CD4-positive, alpha-beta T cell (primary cell): Measurements from ENCODE around the gene RCOR2. TPM values are rescaled to one million over a fixed set of nuclear protein-coding genes. Genes with fewer than 3 reads are reported as not detected.

Experiments used
- ATAC-seq: fragments of 200-7000 bp; cut with Tn5 transposase; one replicate; pipeline ENCODE4 v1.10.0; 2022; ENCODE audit warnings: mild to moderate bottlenecking; ENCODE audit not compliant: poor library complexity
- CTCF ChIA-PET: fragments of 350-600 bp; sonication (Branson Sonifier 250); formaldehyde crosslinking; loops from one replicate; lab custom pipeline; 2021; ENCODE audit warnings: antibody characterized with exemption, inconsistent platforms; lab: Charles Lee
- POLR2A ChIA-PET: fragments of 350-600 bp; sonication (Branson Sonifier 250); formaldehyde crosslinking; loops from one replicate; lab custom pipeline; 2021; ENCODE audit warnings: antibody characterized with exemption, inconsistent platforms; lab: Charles Lee
- DNase-seq, 14 experiments: peaks; one replicate each; pipeline ENCODE4 v3.0.0-alpha.2; 2013 to 2020; ENCODE audit warnings: mixed read lengths in 2 of 14
- H3K27ac ChIP-seq, 2 donors: one replicate each; pipeline versions ENCODE4 v1.5.1 to v1.7.0; 2013; ENCODE audit warnings: low read length in 2 of 2, low read depth in 1 of 2, mild to moderate bottlenecking in 1 of 2
- H3K27me3 ChIP-seq, 2 experiments: 1 replicate in 1 of 2; 2 replicates in 1 of 2; pipeline versions ENCODE4 v1.6.1 to v1.7.0; 2013; ENCODE audit warnings: low read length in 2 of 2, control low read depth in 1 of 2, mild to moderate bottlenecking in 1 of 2, moderate library complexity in 1 of 2; ENCODE audit not compliant: insufficient read depth in 2 of 2, control insufficient read depth in 1 of 2
- H3K36me3 ChIP-seq: one replicate; pipeline ENCODE4 v1.6.1; 2013; ENCODE audit warnings: low read length, control low read depth; ENCODE audit not compliant: insufficient read depth
- H3K4me1 ChIP-seq: one replicate; pipeline ENCODE4 v1.6.1; 2013; ENCODE audit warnings: low read length, control low read depth; ENCODE audit not compliant: insufficient read depth
- H3K4me3 ChIP-seq: one replicate; pipeline ENCODE4 v1.5.1; 2013; ENCODE audit warnings: mild to moderate bottlenecking, low read length, moderate library complexity
- H3K9me3 ChIP-seq, 2 experiments: 1 replicate in 1 of 2; 2 replicates in 1 of 2; pipeline versions ENCODE4 v1.6.1 to v1.7.0; 2013; ENCODE audit warnings: low read length in 2 of 2, mild to moderate bottlenecking in 2 of 2, control low read depth in 1 of 2, moderate library complexity in 1 of 2; ENCODE audit not compliant: control insufficient read depth in 1 of 2, insufficient read depth in 1 of 2
- H3K27ac Mint-ChIP-seq: one replicate; pipeline ENCODE4 v1.8.0; 2020; ENCODE audit warnings: mixed read lengths
- H3K27me3 Mint-ChIP-seq: one replicate; pipeline ENCODE4 v1.8.0; 2021; ENCODE audit warnings: mixed read lengths
- H3K36me3 Mint-ChIP-seq: one replicate; pipeline ENCODE4 v1.8.0; 2021; ENCODE audit warnings: low read depth, mixed read lengths
- H3K4me1 Mint-ChIP-seq: one replicate; pipeline ENCODE4 v1.8.0; 2021; ENCODE audit warnings: low read depth, mixed read lengths
- H3K4me3 Mint-ChIP-seq: one replicate; pipeline ENCODE4 v1.8.0; 2020; ENCODE audit warnings: mild to moderate bottlenecking, mixed read lengths
- H3K9me3 Mint-ChIP-seq: one replicate; pipeline ENCODE4 v1.8.0; 2020; ENCODE audit warnings: mixed read lengths
- intact Hi-C, 2 experiments: fragments of 100-400 bp; cut with DNase I in 1 of 2; cut with micrococcal nuclease in 1 of 2; formaldehyde crosslinking; loops; one replicate each; pipeline versions ENCODE4 v1.15.1 to v1.9.0; 2023 to 2025; cut with DNase I, micrococcal nuclease
- total RNA-seq, 174 experiments: library from RNA in 2 of 174; stranded (reverse) in 2 of 174; gene quantifications; one replicate each; pipeline ENCODE4 v1.2.3 and lab custom pipeline; 2021 to 2026
- TF ChIP-seq, protein P1 (sequence below): fragments of 200-600 bp; IDR thresholded peaks from one replicate; pipeline ENCODE4 v1.8.0; 2022; ENCODE audit warnings: antibody characterized with exemption, mild to moderate bottlenecking

RCOR2 gene
- total RNA-seq, 2 experiments from 2014 or later: not detected

DNA sequence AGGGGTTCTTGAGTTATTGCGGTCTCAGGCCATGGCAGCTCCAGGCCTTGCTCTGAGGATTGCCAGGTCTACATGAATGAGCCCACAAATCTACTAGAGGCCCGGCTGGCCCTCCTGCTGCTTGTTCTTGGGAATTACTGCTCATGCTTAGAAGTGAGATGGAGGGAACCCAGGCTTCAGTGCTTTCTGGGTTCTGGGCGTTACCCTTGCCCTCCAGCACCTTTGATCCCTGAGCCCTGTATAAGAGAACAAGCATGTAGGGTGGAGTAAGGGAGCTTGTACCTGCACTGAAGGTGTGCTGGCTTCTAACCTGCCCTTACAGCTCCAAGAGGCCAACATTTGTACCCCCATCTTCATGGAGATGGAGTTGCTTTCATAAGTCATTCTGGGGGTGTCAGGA lies 25.8 kb upstream of the RCOR2 start:
- Histone ChIP-seq H3K36me3 (peaks cover 15% of the 10 kb centered on the region), H3K27me3 (no peaks in the 10 kb centered on the region), H3K4me3 (no peak overlapping the region), H3K27ac (no peak overlapping the region), H3K4me1 (peaks cover 21% of the 10 kb centered on the region), H3K9me3 (no peaks in the 10 kb centered on the region)
- CTCF ChIA-PET: no interaction called here
- Mint-ChIP-seq H3K27me3 (no peaks in the 10 kb centered on the region), H3K4me3 (no peak overlapping the region), H3K36me3 (no peaks in the 10 kb centered on the region), H3K27ac (no peak overlapping the region), H3K4me1 (peaks cover 26% of the 10 kb centered on the region), H3K9me3 (no peaks in the 10 kb centered on the region)
- TF ChIP-seq, protein P1, sequence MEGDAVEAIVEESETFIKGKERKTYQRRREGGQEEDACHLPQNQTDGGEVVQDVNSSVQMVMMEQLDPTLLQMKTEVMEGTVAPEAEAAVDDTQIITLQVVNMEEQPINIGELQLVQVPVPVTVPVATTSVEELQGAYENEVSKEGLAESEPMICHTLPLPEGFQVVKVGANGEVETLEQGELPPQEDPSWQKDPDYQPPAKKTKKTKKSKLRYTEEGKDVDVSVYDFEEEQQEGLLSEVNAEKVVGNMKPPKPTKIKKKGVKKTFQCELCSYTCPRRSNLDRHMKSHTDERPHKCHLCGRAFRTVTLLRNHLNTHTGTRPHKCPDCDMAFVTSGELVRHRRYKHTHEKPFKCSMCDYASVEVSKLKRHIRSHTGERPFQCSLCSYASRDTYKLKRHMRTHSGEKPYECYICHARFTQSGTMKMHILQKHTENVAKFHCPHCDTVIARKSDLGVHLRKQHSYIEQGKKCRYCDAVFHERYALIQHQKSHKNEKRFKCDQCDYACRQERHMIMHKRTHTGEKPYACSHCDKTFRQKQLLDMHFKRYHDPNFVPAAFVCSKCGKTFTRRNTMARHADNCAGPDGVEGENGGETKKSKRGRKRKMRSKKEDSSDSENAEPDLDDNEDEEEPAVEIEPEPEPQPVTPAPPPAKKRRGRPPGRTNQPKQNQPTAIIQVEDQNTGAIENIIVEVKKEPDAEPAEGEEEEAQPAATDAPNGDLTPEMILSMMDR: no peak
- POLR2A ChIA-PET: no interaction called here
- DNase-seq (no peak), ATAC-seq (no peak)
- intact Hi-C loops: no loop called here

DNA sequence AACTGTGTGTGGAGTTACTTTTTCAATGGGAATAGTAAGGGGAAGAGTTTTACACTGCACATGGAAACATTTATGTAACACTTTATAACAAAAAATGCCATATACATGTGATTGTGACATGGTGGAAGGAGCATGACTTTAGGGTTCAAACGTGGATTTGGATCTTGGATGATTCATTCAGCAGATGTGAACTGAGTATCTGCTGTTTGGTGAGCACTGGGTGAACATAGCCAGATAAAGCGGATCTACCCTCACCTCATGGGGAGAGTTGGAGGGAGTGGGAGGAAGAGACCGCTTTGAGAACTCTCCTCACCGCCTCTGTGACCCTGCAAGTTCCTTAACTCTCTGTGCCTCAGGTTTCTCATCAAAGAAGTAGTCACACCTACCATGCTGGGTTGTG lies 24.9 kb upstream of the RCOR2 start:
- H3K36me3 ChIP-seq: peaks cover 14% of the 10 kb centered on the region
- ATAC-seq (no peak), DNase-seq (no peak)
- H3K27me3 ChIP-seq: no peaks in the 10 kb centered on the region
- Mint-ChIP-seq H3K36me3 (no peaks in the 10 kb centered on the region), H3K27ac (no peak overlapping the region), H3K27me3 (no peaks in the 10 kb centered on the region), H3K9me3 (no peaks in the 10 kb centered on the region), H3K4me1 (peaks cover 26% of the 10 kb centered on the region), H3K4me3 (no peak overlapping the region)
- intact Hi-C loops: no loop called here
- no peaks in the 10 kb centered on the region for H3K9me3 ChIP-seq
- CTCF ChIA-PET: no interaction called here
- H3K27ac ChIP-seq: no peak overlapping the region
- no peak overlapping the region for H3K4me3 ChIP-seq
- TF ChIP-seq, protein P1: no peak
- peaks cover 23% of the 10 kb centered on the region for H3K4me1 ChIP-seq
- POLR2A ChIA-PET: no interaction called here

DNA sequence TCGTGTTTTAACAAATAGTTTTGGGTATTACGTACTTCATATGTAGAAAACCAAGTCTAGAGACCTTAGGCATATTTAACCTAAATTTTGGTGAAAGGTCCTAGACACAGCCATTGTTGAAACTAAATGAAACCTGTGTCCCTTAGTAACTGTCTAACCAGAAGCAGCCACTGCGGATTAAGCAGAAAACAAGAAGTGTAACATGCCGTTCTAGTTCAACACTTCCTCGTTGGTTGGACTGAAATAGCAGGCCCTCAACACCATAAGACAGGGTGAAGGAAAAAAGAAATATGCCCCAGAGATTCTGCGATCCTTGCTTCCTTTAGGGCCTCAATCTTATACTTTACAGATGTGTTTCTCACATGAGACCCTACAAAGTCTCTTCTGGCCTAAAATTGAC lies 23.8 kb upstream of the RCOR2 start:
- peak overlapping the region; percentile 47 for H3K27ac Mint-ChIP-seq
- intact Hi-C loops: no loop called here
- peaks cover 26% of the 10 kb centered on the region for H3K4me1 Mint-ChIP-seq
- H3K4me3 ChIP-seq: no peak overlapping the region
- H3K9me3 ChIP-seq: no peaks in the 10 kb centered on the region
- no peaks in the 10 kb centered on the region for H3K27me3 ChIP-seq
- H3K4me1 ChIP-seq: peaks cover 23% of the 10 kb centered on the region
- no peak overlapping the region for H3K27ac ChIP-seq
- TF ChIP-seq, protein P1: no peak
- ChIA-PET CTCF (no interaction called here), POLR2A (no interaction called here)
- peak overlapping the region; percentile 88 for H3K4me3 Mint-ChIP-seq
- no peak for DNase-seq
- no peaks in the 10 kb centered on the region for H3K27me3 Mint-ChIP-seq
- peaks cover 5% of the 10 kb centered on the region for H3K36me3 ChIP-seq
- H3K36me3 Mint-ChIP-seq: no peaks in the 10 kb centered on the region
- no peaks in the 10 kb centered on the region for H3K9me3 Mint-ChIP-seq
- no peak for ATAC-seq
